ENCODE measurements around the gene XPR1.
"Not testable (repeated sequence)": the region's sequence is repeated elsewhere in the genome, so short reads cannot be mapped to it uniquely, and the experiment has no call there.

XPR1 gene

DNA sequence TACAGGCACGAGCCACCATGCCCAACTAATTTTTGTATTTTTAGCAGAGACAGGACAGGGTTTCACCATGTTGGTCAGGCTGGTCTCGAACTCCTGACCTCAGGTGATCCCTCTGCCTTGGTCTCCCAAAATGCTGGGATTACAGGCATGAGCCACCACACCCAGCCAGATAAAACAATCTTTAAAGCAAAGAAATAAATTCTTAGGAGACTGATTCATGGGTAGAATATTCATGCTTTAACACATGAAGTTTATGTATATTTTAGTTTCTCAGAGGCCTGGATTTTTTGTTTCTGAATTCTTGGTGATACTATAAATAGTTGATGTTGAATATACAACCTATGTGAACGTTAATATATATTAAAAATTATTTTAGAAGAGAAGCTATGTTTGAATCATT is 153.5 kb downstream of the XPR1 start:
- no peak for DNase-seq (ENCODE audit: low spot score)

- no peak for DNase-seq (ENCODE audit: low spot score)
These were observed 154.1 kb downstream of the XPR1 start for GRCh38 chr1:180785887-180786286.

- no peak for DNase-seq (ENCODE audit: low spot score)
These were observed 154.8 kb downstream of the XPR1 start for GRCh38 chr1:180786624-180787023.

DNA sequence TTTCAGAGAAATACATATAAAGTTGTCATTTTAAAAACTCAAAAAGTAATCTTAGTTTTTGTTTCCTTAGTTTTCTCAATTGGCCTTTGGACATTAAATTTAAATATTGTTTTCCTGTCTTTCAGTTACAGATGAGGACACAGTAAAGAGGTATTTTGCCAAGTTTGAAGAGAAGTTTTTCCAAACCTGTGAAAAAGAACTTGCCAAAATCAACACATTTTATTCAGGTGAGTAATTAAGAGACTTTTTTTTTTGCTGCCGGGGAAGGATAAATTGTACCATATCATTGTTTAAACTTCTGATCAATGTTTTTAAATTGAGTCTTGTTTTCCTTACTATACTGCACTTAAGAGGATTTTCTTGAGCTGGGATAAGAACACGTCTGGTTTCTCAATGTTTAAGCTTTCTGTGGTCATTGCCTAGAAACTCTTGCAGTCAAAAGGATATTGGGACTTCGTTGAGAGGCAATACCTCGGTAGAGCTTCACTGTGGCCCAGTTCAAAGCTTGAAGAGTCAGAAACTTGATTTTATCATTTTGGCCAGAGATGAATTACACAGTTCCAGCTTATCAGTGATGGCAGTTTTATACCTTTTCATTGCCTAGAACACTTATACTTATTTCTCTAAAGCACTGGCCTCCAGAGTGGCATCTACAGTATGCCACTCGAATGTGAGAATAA is 155.9 kb downstream of the XPR1 start:
- DNase-seq (ENCODE audit: low spot score), result no peak

DNA sequence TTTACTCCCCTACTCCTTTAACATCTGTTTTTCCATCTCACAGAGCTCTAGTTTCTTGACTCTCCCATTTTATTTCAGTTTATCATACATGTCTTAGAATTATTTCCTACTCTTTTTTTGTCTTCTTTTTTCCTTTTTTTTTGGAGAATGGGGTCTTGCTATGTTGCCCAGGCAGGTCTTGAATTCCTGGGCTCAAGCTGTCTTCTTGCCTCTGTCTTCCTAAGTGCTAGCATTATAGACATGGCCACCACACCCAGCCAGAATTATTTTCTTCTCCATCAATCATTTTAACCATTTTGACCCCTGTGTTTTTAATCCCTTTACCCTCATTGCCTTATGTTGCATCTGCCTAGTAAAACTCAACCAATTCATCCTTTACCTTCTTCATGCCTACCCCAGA is 157.6 kb downstream of the XPR1 start:
- no peak for DNase-seq (ENCODE audit: low spot score)

DNA sequence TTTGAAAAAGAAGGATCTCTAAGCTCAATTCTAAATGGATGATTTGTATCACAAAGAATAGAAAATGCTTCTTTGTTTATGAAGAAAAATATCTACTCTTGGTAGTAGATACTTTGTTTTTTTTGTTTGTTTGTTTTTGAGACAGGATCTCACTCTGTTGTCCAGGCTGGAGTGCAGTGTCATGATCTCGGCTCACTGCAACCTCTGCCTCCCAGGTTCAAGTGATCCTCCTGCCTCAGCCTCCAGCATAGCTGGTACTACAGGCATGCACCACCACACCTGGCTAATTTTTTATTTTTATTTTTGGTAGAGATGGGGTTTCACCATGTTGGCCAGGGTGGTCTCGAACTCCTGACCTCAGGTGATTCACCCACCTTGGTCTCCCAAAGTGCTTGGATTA is 159.3 kb downstream of the XPR1 start:
- not testable (repeated sequence) for DNase-seq (ENCODE audit: low spot score)

DNA sequence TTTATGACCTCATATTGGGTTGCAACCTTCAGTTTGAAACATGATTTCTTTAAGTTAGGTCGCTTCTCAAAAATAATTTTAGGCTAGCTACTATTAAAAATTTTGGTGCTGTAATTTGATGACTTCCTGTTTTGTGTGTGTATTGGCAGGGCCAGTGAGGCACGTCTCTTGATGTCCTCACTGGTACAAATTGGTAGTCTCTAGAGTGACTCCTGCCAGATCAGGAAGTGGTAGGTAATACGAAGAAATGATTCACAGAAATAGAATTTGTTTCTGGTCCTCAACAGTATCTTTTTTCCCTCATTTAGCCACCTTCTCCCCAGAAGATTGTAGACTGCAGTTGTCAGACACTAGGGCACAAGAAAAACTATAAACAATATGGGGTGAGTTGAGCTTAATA is 160.0 kb downstream of the XPR1 start:
- DNase-seq (ENCODE audit: low spot score), result no peak

GRCh38 chr1:180793451-180793850 is 161.6 kb downstream of the XPR1 start:
- DNase-seq (ENCODE audit: low spot score), result no peak

DNA sequence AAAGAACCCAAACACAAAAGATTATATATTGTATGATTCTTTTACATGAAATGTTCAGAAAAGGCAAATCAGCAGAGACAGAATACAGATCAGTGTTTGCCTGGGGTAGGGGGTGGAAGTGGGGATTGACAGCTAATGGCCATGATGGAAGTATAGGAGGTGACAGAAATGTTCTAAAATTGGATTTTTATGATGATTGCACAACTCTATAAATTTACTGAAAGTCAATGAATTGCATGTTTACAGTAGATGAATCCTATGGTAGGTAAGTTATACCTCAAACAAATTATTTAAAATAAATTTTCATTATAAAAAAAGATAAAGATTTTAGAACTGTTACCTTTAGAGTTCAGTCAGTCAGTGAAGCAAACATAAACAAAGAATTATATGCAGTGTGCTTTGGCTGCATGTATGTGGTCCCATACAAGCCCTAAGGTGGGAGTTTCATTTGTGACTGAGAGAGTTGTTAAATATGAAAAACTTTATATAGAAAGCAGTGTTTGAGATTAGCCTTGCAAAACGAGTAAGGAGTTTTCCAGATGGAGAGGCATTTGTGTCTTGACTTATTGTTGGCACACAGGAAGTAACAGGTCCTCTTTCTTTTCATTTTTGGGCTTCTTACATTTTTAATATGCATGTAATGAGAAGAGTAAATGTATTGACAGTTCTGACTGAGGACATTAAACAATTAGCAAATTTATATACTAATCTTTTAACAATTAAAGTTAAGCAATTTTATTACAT is 165.2 kb downstream of the XPR1 start:
- DNase-seq (ENCODE audit: low spot score), result no peak

DNA sequence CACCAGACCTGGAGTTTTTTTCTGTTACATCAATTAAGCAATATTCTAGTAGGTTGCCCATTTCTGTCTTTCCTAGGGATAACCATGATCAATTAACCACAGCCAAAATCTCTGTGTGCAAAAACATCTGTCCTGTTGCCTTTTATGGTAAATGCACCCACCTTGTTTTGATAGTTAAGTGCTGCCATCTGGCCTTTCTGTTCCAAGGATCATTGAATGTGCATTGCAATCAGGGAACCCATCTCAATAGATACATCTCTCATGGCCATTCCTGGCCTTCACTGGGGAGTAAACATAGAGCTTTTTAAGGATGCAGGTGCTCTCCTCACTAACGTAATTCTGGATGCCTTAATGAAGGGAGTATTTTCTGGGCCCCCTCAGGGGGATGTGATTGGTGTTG is 169.1 kb downstream of the XPR1 start:
- DNase-seq (ENCODE audit: low spot score), result no peak

GRCh38 chr1:180802813-180803212 is 171.0 kb downstream of the XPR1 start:
- no peak for DNase-seq (ENCODE audit: low spot score)

GRCh38 chr1:180805316-180805715 is 173.5 kb downstream of the XPR1 start:
- no peak for DNase-seq (ENCODE audit: low spot score)

DNA sequence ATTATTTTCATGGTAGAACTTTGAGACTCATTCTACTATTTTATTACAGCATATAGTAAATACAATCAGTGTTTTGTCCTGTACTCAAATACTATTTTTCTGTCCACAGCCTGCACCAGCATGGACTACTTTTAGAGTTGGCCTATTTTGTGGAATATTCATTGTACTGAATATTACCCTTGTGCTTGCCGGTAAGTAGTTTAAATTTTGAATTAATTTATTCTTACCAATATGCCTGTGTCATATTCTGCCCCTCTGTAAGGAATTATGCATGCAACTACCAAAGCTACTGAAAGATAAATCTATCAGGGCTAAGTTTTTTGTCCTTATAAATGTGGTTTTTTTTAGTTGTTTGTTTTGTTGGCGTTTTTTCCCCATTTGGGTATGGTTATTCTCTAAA is 179.5 kb downstream of the XPR1 start:
- DNase-seq (ENCODE audit: low spot score), result no peak

GRCh38 chr1:180811886-180812285 is 180.1 kb downstream of the XPR1 start:
- DNase-seq (ENCODE audit: low spot score), result no peak

GRCh38 chr1:180814258-180814657 is 182.4 kb downstream of the XPR1 start:
- DNase-seq (ENCODE audit: low spot score), result no peak

GRCh38 chr1:180815188-180815587 is 183.4 kb downstream of the XPR1 start:
- DNase-seq (ENCODE audit: low spot score), result no peak

GRCh38 chr1:180816132-180816531 is 184.3 kb downstream of the XPR1 start:
- DNase-seq (ENCODE audit: low spot score), result no peak

DNA sequence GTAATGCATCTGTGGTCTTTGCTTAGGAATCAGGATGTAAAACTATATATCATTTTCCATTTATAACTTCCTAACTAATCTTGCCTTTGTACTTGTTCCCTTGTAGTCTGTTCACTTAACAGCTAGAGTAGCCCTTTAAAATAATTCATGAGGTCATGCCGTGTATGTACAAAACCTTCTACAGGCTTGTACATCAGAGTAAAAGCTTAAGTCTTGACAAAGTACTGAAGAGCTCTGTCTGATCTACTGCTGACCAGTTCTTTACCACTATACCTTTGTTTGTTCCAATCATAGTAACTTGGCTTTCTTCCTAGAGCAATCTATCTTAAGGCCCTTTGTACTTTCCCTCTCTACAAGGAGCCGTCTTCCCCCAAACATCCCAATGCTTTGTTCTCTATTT is 190.1 kb downstream of the XPR1 start:
- DNase-seq (ENCODE audit: low spot score), result no peak

- not testable (repeated sequence) for DNase-seq (ENCODE audit: low spot score)
These were observed 199.7 kb downstream of the XPR1 start for GRCh38 chr1:180831507-180831906.

DNA sequence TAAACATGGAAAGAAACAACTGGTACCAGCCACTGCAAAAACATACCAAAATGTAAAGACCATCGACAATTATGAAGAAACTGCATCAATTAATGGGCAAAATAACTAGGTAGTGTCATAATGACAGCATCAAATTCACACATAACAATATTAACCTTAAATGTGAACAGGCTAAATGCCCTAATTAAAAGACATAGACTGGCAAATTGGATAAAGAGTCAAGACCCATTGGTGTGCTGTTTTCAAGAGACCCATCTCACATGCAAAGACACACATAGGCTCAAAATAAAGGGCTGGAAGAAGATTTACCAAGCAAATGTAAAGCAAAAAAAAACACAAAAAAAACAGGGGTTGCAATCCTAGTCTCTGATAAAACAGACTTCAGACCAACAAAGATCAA is 201.4 kb downstream of the XPR1 start:
- DNase-seq (ENCODE audit: low spot score), result not testable (repeated sequence)

GRCh38 chr1:180836449-180836848 is 204.6 kb downstream of the XPR1 start:
- no peak for DNase-seq (ENCODE audit: low spot score)

GRCh38 chr1:180837020-180837419 is 205.2 kb downstream of the XPR1 start:
- peak; percentile 64 for DNase-seq (ENCODE audit: low spot score)

- no peak for DNase-seq (ENCODE audit: low spot score)
These were observed 206.7 kb downstream of the XPR1 start for GRCh38 chr1:180838535-180838934.

DNA sequence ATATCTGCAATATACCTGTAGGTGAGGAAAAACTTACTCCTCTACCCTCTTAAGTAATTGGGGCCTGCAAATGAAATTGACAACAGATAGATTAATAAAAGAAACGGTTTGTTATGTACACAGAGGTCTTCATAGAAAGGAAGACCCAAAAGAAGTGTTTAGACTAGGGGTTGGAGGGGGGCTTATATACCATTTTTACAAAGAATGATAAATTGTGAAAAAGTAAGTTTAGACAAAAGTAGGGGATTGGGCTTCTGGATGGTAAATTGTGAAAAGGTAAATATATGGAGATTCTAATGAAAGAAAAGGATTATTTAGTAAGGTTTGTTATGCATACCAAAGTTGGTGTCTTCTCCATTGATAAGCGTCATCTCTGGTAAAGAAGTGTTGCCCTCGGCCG is 207.7 kb downstream of the XPR1 start:
- no peak for DNase-seq (ENCODE audit: low spot score)

All from putamen (tissue), 1 donor.